Measurements from ENCODE around the gene GABRB1.

The GABRB1 gene

DNA sequence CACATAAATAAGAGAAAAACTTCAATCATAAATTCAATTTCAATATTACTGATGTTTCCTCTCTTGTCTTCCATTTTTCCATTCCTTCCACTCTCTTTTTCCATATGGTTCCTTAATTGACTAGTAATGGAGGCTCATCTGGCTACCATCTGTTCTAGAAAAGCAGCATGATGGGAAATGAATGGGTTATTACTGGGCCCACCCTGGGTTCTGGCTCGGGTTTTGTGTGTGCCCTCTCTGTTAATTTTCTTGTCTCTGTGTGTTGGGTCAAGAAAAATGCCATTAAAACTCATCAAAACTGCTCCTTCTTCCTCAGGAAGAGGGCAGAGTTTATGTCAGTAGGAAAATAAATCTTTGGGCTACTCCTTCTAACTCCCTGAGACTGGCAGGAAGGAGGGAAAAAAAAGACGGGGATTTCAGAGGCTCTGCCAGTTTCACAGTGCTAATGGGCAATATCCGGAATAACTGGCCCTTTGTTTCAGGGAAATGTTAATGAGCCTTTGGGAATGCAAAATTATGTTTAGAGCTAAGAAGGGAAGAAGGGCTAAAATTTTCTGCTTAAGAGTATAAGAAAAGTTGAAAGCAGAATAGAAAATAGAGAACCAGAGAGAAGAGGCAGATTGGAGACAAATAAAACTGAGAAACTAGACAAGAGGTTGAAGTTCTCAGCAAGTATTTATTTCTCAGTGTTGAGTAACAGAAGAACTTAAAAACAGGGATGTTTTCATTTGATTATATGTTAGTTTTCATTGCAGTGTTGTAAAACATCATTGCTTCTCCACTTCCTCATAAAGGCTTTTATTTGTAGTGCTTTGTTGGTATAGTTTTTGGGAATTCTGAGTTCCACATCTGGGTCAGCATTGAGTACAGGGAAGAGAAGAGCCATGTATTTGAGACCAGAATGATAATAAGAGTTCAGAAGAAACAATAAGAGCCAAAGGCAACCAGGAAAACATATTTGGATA is 19.7 kb downstream of the GABRB1 start:
- TF ChIP-seq, protein P1, sequence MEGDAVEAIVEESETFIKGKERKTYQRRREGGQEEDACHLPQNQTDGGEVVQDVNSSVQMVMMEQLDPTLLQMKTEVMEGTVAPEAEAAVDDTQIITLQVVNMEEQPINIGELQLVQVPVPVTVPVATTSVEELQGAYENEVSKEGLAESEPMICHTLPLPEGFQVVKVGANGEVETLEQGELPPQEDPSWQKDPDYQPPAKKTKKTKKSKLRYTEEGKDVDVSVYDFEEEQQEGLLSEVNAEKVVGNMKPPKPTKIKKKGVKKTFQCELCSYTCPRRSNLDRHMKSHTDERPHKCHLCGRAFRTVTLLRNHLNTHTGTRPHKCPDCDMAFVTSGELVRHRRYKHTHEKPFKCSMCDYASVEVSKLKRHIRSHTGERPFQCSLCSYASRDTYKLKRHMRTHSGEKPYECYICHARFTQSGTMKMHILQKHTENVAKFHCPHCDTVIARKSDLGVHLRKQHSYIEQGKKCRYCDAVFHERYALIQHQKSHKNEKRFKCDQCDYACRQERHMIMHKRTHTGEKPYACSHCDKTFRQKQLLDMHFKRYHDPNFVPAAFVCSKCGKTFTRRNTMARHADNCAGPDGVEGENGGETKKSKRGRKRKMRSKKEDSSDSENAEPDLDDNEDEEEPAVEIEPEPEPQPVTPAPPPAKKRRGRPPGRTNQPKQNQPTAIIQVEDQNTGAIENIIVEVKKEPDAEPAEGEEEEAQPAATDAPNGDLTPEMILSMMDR (IDR thresholded peaks at IDR 0.05): no peak

GRCh38 chr4:47053485-47053884 is 22.1 kb downstream of the GABRB1 start:
- TF ChIP-seq, protein P1 (IDR thresholded peaks at IDR 0.05): no peak

- TF ChIP-seq, protein P1 (IDR thresholded peaks at IDR 0.05): no peak
Measured at GRCh38 chr4:47054130-47054529, 22.8 kb downstream of the GABRB1 start.

DNA sequence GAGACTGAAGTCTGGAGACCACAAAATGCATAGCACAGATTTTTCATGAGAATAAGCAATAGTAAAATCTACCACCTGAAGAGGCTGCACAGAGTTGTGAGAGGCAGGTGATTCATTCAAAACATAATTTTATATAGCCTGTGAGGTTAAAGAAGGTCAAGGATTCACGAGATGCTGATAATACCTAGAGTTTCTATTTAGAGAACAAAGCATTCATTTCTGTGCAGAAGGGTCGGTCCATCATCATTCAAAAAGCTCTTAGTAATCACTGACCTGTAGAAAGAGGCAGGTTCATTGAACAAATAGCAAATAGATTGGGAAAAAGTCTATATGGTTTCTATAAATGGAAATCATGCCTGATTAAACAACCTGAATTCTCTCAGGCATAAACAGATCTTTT is 26.6 kb downstream of the GABRB1 start:
- TF ChIP-seq, protein P1 (IDR thresholded peaks at IDR 0.05): no peak

DNA sequence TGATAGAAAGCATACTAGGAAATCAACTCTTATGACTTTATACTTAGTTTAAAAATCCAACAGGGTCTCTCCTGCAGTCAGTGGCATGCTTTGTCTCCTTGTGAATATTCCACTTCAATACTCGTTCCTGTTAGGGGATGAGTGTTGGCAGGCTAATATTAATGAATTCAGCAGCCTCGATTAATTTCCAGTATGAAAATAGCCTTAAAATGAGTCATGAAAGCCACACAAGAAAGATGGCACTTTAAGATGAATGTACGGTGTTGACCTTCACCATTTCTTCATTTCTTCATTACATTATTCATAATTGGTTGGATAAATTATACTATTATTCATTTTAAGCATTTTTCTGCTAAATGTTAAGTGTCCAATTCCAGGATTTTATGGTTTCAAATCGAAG is 29.2 kb downstream of the GABRB1 start:
- TF ChIP-seq, protein P1 (IDR thresholded peaks at IDR 0.05): no peak

DNA sequence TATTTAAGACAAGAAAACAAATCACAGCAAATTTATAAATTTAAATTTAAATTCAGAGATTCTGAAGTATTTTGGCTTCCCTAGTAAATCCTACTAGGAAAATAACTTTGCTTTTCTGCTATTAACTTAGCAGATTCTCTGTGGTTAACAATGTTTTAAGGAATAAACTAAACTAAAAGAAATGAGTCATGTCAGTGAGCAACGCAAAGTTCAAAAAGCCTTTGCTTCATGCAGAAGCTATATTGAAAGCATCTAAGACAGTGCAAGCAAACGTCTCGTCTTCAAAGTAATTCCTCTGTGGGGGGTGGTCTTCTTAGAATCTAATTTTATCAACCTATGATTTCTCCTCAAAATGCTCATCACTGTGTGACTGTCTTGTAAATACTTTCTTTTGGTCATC is 30.1 kb downstream of the GABRB1 start:
- TF ChIP-seq, protein P1 (IDR thresholded peaks at IDR 0.05): no peak

GRCh38 chr4:47065051-47065481 is 33.7 kb downstream of the GABRB1 start:
- TF ChIP-seq, protein P1 (IDR thresholded peaks at IDR 0.05): no peak

All from LNCAP (cell line).